LNCAP (cell line): ENCODE results near the gene YJU2.

ENCODE experiments used
- CTCF ChIP-seq: fragments of 450-650 bp; IDR thresholded peaks from 2 replicates; pipeline ENCODE4 v1.5.1; 2017; ENCODE audit warnings: mild to moderate bottlenecking

The YJU2 gene

GRCh38 chr19:4284176-4284958 lies 37.5 kb downstream of the YJU2 start:
- no peak for TF ChIP-seq CTCF

GRCh38 chr19:4284974-4285373 lies 38.1 kb downstream of the YJU2 start:
- TF ChIP-seq CTCF = no peak

- TF ChIP-seq CTCF = no peak
Observed at GRCh38 chr19:4288091-4288777, 41.4 kb downstream of the YJU2 start.

- no peak for TF ChIP-seq CTCF
Observed at GRCh38 chr19:4291184-4291732, 44.4 kb downstream of the YJU2 start.

GRCh38 chr19:4292515-4292914 lies 45.6 kb downstream of the YJU2 start:
- TF ChIP-seq CTCF = no peak

- TF ChIP-seq CTCF = no peak
Observed at GRCh38 chr19:4294389-4294788, 47.5 kb downstream of the YJU2 start.

GRCh38 chr19:4295972-4296771 lies 49.3 kb downstream of the YJU2 start:
- TF ChIP-seq CTCF = no peak
